ENCODE data around the gene PROB1. TPM values are rescaled to one million over a fixed set of nuclear protein-coding genes. Genes with fewer than 3 reads are reported as not detected.
"Not testable (repeated sequence)": the region's sequence is repeated elsewhere in the genome, so short reads cannot be mapped to it uniquely, and the experiment has no call there.

PROB1 gene
- total RNA-seq, 1 donor from 2014 or later, result 1.3 TPM

GRCh38 chr5:139410993-139411828 is 16.3 kb upstream of the PROB1 start:
- peaks cover 6% of the 10 kb centered on the region for H3K36me3 Mint-ChIP-seq
- TF ChIP-seq CTCF (conservative IDR thresholded peaks at IDR 0.05), result no peak
- peaks cover 11% of the 10 kb centered on the region for H3K4me1 Mint-ChIP-seq (ENCODE audit: unreplicated experiment)
- H3K27ac Mint-ChIP-seq, result no peak overlapping the region
- no peak for DNase-seq (ENCODE audit: extremely low spot score, unreplicated experiment)
- no peaks in the 10 kb centered on the region for H3K27me3 Mint-ChIP-seq
- no peak overlapping the region for H3K4me3 Mint-ChIP-seq
- H3K9me3 Mint-ChIP-seq, result no peaks in the 10 kb centered on the region

GRCh38 chr5:139410121-139410992 is 15.5 kb upstream of the PROB1 start:
- Mint-ChIP-seq H3K27me3 (no peaks in the 10 kb centered on the region), H3K36me3 (peaks cover 6% of the 10 kb centered on the region), H3K4me1 (ENCODE audit: unreplicated experiment) (peaks cover 11% of the 10 kb centered on the region), H3K9me3 (no peaks in the 10 kb centered on the region), H3K4me3 (no peak overlapping the region), H3K27ac (no peak overlapping the region)
- DNase-seq (ENCODE audit: extremely low spot score, unreplicated experiment), result no peak
- TF ChIP-seq CTCF (conservative IDR thresholded peaks at IDR 0.05), result no peak

GRCh38 chr5:139409116-139409515 is 14.2 kb upstream of the PROB1 start:
- not testable (repeated sequence) for H3K27ac Mint-ChIP-seq; H3K4me3 Mint-ChIP-seq; H3K36me3 Mint-ChIP-seq; H3K9me3 Mint-ChIP-seq; DNase-seq (ENCODE audit: extremely low spot score, unreplicated experiment); H3K27me3 Mint-ChIP-seq
- H3K4me1 Mint-ChIP-seq (ENCODE audit: unreplicated experiment), result peaks cover 14% of the 10 kb centered on the region

- no peak for DNase-seq (ENCODE audit: extremely low spot score, unreplicated experiment)
- Mint-ChIP-seq H3K27me3 (no peaks in the 10 kb centered on the region), H3K4me1 (ENCODE audit: unreplicated experiment) (peaks cover 22% of the 10 kb centered on the region), H3K27ac (peak overlapping the region; percentile 93), H3K36me3 (peaks cover 3% of the 10 kb centered on the region), H3K4me3 (peak overlapping the region; percentile 46), H3K9me3 (no peaks in the 10 kb centered on the region)
- TF ChIP-seq CTCF (conservative IDR thresholded peaks at IDR 0.05), result no peak
Observed at GRCh38 chr5:139408191-139408590, 13.3 kb upstream of the PROB1 start.

GRCh38 chr5:139407517-139407916 is 12.6 kb upstream of the PROB1 start:
- no peaks in the 10 kb centered on the region for H3K27me3 Mint-ChIP-seq
- H3K9me3 Mint-ChIP-seq, result no peaks in the 10 kb centered on the region
- DNase-seq (ENCODE audit: extremely low spot score, unreplicated experiment), result no peak
- no peak for TF ChIP-seq CTCF (conservative IDR thresholded peaks at IDR 0.05)
- H3K4me3 Mint-ChIP-seq, result peak overlapping the region; percentile 46
- peaks cover 28% of the 10 kb centered on the region for H3K4me1 Mint-ChIP-seq (ENCODE audit: unreplicated experiment)
- peaks cover 3% of the 10 kb centered on the region for H3K36me3 Mint-ChIP-seq
- peak overlapping the region; percentile 93 for H3K27ac Mint-ChIP-seq

- no peak overlapping the region for H3K4me3 Mint-ChIP-seq
- no peak for DNase-seq (ENCODE audit: extremely low spot score, unreplicated experiment)
- peak overlapping the region; percentile 93 for H3K27ac Mint-ChIP-seq
- H3K27me3 Mint-ChIP-seq, result no peaks in the 10 kb centered on the region
- TF ChIP-seq CTCF (conservative IDR thresholded peaks at IDR 0.05), result no peak
- no peaks in the 10 kb centered on the region for H3K9me3 Mint-ChIP-seq
- peaks cover 29% of the 10 kb centered on the region for H3K4me1 Mint-ChIP-seq (ENCODE audit: unreplicated experiment)
- peaks cover 3% of the 10 kb centered on the region for H3K36me3 Mint-ChIP-seq
Observed at GRCh38 chr5:139406963-139407362, 12.1 kb upstream of the PROB1 start.

Measured in type B pancreatic cell (in vitro differentiated cells).